AML-193 (cell line): ENCODE results near the gene IL1A.

ENCODE experiments used
- DNase-seq, 2 experiments: peaks; one replicate each; lab custom pipeline; 2025; lab: John Stamatoyannopoulos, UW

IL1A gene

GRCh38 chr2:112764071-112765044, 19.9 kb downstream of the IL1A start, which contains the start of gene CKAP2L:
CKAP2L (minus strand) TSS chr2:112764609; CDS start chr2:112764598, 11 bp downstream.
- peak; percentile 94 to 96 for DNase-seq

GRCh38 chr2:112762276-112762675, 22.0 kb downstream of the IL1A start:
- no peak for DNase-seq

- DNase-seq, result no peak
These were observed 24.1 kb downstream of the IL1A start for GRCh38 chr2:112760149-112760548.

GRCh38 chr2:112758711-112759110, 25.6 kb downstream of the IL1A start:
- DNase-seq, result no peak

GRCh38 chr2:112757265-112757664, 27.0 kb downstream of the IL1A start:
- DNase-seq, result peak; percentile 26 to 28

- no peak for DNase-seq
These were observed 28.1 kb downstream of the IL1A start for GRCh38 chr2:112756207-112756606.

- DNase-seq, result no peak
These were observed 28.8 kb downstream of the IL1A start for GRCh38 chr2:112755444-112755843.

- DNase-seq, result peak; percentile 52 to 68
These were observed 29.7 kb downstream of the IL1A start for GRCh38 chr2:112754564-112754963.

GRCh38 chr2:112752667-112753066, 31.6 kb downstream of the IL1A start:
- DNase-seq, result no peak

GRCh38 chr2:112751451-112752197, 32.7 kb downstream of the IL1A start:
- no peak for DNase-seq

GRCh38 chr2:112750560-112750843, 33.8 kb downstream of the IL1A start:
- DNase-seq, result no peak

GRCh38 chr2:112749755-112750559, 34.3 kb downstream of the IL1A start:
- DNase-seq, result peak; percentile 82 to 84

- DNase-seq, result no peak
These were observed 43.8 kb downstream of the IL1A start for GRCh38 chr2:112740527-112740926.

GRCh38 chr2:112737542-112738232, 46.6 kb downstream of the IL1A start:
- no peak for DNase-seq

- DNase-seq, result no peak
These were observed 50.4 kb downstream of the IL1A start for GRCh38 chr2:112733871-112734270.

GRCh38 chr2:112733456-112733855, 50.8 kb downstream of the IL1A start:
- DNase-seq, result no peak

GRCh38 chr2:112731479-112731878, 52.8 kb downstream of the IL1A start:
- no peak for DNase-seq

- no peak for DNase-seq
These were observed 53.5 kb downstream of the IL1A start for GRCh38 chr2:112730791-112731190.

- no peak for DNase-seq
These were observed 54.1 kb downstream of the IL1A start for GRCh38 chr2:112730216-112730615.

GRCh38 chr2:112728378-112729175, 55.7 kb downstream of the IL1A start:
- DNase-seq, result no peak

GRCh38 chr2:112728029-112728362, 56.3 kb downstream of the IL1A start:
- no peak for DNase-seq
